AG08396 (cell line): ENCODE measurements around the gene MZT2B.
"Not testable (repeated sequence)": the region's sequence is repeated elsewhere in the genome, so short reads cannot be mapped to it uniquely, and the experiment has no call there.

Source experiments
- DNase-seq: peaks from one replicate; pipeline ENCODE4 v3.0.0; 2012; ENCODE audit warnings: low spot score, mixed read lengths

The MZT2B gene

DNA sequence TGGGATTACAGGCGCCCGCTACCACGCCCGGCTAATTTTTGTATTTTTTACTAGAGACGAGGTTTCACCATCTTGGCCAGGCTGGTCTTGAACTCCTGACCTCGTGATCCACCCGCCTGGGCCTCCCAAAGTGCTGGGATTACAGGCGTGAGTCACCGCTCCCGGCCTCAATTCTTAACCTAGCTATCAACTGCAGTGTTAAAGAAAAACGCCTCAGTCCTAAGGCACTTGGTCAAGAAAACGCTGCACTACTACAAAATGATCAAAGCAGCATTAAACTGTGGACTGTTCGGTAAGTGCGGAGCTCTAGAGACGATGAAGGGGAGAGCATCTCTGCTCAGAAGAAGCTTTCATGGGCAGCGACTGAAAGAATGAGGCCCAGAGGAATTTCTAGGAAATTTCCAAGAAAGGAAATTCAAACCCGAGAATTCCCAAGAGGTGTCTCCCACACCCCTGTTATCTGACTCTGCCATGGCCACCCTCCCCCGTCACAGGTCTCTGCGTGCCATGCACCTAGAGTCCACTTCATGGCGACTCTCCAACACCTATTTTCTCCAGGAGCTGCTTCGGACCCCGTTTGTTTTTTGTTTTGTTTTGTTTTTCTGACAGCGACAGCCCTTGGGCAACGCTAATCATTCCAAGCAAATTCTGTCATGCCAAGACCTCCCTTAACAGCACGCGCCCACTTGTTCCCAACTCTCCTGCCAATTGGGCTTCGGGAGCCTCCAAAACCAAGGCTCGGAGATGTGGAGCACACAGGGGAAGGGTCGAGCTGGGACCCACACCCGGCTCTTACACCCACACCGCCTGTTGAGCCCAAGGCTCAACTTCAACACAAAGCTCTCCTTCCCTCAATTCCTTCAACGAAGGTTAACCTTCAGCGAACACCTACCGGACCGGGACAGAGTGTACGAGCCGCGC lies 1.4 kb upstream of the MZT2B start:
- not testable (repeated sequence) for DNase-seq

DNA sequence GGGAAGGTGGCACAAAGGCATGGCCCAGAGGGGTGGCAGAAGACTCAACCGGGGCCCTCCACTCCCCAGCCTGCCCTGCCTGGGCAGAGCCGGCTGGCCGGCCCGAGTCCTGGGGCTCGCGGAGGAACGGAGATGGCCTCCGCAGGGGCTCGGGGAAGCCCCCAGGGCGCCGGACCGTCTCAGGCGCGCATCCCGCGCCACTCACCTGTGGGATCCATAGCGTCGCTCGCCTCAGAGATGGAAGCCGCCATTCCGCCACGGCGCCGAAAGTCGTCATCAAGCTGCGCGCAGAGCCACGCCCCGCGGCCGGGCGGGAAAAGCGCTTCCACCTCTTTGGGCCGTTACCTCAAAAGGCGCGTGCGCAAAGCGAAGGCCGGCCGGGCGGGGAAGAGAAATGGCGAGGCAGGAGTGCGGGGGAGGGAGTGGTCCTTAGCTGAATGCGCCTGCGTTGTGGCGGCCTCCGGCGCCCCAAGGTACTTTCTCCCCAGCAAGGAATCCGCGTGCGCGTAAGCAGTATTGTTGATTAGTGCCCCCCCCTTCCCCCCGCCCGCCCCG lies 660 bp upstream of the MZT2B start, which contains the start of gene SMPD4:
TSS of gene SMPD4 (minus strand) at position 278 of the 555 bp plus-strand sequence. CDS start 5,010 bp downstream, outside the sequence.
- DNase-seq, result peak; percentile 96

GRCh38 chr2:130182826-130183511 lies 907 bp downstream of the MZT2B start:
- DNase-seq, result not testable (repeated sequence)

GRCh38 chr2:130183512-130184373 lies 1.7 kb downstream of the MZT2B start:
- no peak for DNase-seq

DNA sequence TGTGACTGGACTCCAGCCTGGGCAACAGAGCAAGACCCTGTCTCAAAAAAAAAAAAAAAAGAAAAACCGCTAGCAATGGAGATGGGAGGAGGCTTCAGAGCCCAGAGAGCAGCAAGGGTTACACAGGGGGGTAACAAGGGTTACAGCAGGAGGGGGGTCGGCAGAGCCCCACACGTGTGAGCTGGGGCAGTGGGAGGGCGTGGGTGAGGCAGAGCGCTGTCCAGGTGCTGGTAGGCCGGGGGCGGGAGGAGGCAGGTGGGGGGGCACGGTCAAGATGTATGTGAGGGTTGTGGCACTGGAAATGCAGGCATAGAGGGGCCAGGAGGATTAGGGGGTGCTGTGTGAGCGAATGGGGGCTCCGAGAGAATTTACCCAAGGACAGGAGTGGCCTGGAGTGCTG lies 3.4 kb downstream of the MZT2B start:
- no peak for DNase-seq

DNA sequence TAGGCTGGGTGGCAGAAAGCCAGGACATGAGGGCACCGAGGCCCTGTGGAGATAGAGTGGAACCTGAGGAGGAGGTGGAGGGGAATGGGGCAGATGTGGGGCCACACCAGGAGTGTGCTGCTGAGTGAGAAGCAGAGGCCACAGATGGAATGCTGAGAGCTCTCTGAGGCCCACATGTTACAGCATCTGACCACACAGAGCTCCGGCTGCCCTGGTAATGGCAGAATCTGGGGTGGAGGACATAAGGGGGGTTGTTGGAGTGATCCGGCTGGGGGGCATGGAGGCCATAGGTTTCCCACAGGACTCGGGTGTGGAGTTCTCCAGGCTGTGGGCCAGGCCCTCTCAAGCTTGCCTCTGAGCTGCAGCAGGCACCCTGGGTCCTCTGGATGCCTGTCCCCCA lies 3.8 kb downstream of the MZT2B start:
- no peak for DNase-seq

DNA sequence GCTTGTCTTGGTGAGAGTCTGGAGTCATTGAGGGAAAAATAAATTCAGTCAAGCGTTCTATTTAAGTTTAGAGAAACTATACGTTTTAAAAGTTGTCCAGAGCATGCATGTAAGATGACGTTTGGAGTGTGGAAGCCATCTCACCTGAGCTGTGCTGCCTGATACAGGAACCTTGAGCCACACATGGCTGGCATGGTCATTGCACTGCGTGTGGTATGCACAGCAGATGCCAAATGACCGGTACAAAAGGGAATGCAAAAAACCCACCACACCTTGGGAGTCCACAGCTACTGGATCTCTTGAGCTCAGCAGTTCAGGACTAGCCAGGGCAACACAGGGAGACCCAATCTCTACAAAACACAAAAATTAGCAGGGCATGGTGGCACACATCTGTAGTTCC lies 4.3 kb downstream of the MZT2B start:
- DNase-seq, result no peak

GRCh38 chr2:130187268-130187667 lies 5.2 kb downstream of the MZT2B start:
- DNase-seq, result no peak

DNA sequence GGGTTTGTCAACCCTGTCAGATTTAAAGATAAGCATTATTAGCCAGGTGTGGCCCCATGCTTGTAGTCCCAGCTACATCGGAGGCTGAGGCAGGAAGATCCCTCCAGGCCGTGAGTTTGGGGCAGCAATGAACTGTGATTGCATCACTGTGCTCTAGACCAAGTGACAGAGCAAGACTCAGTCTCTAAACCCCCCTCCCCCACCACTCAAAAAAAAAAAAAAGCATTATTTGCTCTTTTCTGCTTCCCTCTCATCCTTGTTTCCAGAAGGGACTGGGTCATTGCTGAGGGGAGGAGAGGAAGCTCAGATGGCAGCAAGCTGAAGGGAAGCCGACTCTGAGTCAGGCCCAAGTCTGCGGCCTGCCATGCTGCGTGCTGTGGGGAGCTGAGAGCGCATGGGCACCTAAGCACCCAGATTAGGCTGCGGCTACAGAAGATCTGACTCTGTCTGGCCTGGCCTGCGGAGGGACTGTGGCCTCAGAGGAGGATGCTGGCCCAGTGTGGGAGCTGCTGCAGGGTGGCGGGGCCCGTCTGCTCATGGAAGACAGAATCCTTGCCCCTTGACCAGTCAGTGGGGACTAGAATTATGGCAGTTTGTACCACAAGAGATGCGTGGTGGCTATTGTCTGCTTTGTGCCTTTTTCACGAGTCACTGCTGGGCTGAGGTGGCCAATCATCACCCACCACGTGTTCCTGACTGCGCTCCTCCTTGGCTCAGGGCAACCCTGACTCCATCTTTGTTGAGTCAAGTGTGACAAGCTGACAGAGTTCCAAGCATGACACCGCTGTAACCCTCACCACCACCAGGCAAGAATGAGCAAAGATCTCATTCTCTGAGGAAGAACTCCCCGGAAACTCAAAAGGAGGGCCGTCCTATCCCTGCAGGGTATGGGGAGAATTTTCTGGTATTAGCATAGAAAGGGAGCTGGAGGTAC lies 6.1 kb downstream of the MZT2B start:
- DNase-seq, result not testable (repeated sequence)

DNA sequence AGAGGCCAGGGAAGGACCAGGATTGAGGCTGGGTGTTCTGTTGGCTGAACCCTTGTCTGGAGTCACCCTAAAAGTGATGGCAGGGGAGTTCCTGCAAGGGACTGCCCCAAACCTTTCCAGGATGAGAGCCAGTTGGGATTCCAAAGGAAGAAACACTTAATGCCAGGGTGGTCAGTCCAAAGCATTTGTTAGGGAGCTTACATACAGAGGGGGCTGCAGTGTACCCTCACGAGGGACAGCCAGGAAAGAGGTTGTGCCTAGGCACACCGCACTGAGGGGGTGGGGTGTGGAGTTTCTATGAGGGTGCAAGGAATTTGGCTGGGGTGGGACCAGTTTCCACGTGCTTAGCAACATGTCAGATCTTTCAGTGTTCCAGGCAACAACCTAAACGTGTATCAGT lies 6.9 kb downstream of the MZT2B start:
- not testable (repeated sequence) for DNase-seq

DNA sequence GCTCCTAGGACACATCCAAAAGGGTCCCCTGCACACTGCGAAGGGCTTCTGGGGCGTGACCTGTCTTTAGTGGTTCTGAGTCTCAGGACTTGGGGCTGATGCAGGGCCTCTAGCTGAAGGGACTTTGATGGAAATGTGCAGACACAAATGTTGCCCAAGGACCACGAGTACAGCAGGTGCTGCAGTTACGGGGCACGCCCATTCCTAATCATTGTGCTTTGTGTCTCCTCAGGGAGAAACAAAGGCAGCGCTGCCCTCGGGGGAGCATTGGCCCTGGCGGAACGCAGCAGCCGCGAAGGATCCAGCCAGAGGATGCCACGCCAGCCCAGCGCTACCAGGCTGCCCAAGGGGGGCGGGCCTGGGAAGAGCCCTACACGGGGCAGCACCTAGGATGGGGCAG lies 8.2 kb downstream of the MZT2B start:
- no peak for DNase-seq

DNA sequence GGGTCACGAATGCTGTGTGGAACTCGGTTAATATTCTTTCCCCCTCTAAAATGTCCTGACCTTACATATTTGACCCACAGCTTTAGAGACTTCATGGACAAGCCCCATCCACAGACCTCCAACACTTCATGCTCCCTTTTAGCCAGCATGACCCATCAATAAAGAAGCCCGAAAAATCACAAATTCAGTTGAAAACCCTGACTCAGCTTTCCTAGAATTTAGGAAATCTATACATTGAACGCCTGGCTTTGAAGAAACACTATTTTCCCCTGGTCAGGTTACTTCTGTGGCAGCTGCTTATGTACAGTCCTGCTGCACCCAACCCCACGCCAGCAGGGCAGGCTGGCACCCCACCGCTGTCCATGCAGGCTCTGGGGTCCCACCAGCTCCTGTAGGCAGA lies 9.3 kb downstream of the MZT2B start:
- DNase-seq, result not testable (repeated sequence)

DNA sequence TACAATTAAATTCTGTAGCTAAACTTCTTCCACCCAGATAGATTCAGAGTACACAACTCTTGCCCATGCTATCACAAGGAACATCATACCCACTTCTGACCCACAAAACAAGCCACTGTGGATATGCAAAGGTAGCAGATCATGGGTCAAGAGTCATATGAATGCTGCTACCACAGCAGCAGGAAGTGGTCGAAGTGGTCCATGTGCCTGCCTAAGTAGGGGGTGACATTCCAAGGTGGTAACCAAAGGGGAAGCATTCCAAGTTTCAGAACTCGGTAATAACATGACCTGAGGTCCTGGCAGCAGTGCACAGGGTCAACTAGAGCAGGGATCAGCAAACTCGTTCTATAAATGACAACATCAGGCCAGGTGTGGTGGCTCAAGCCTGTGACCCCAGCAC lies 10.4 kb downstream of the MZT2B start:
- not testable (repeated sequence) for DNase-seq

DNA sequence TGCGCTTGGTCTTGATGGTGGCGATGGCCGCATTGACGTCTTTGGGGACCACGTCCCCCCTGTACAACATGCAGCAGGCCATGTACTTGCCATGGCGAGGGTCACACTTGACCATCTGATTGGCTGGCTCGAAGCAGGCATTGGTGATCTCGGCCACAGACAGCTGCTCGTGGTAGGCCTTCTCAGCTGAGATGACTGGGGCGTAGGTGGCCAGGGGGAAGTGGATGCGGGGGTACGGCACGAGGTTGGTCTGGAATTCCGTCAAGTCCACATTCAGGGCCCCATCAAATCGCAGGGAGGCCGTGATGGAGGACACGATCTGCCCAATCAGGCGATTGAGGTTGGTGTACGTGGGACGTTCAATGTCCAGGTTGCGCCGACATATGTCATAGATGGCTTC lies 11.8 kb downstream of the MZT2B start:
- DNase-seq, result not testable (repeated sequence)

DNA sequence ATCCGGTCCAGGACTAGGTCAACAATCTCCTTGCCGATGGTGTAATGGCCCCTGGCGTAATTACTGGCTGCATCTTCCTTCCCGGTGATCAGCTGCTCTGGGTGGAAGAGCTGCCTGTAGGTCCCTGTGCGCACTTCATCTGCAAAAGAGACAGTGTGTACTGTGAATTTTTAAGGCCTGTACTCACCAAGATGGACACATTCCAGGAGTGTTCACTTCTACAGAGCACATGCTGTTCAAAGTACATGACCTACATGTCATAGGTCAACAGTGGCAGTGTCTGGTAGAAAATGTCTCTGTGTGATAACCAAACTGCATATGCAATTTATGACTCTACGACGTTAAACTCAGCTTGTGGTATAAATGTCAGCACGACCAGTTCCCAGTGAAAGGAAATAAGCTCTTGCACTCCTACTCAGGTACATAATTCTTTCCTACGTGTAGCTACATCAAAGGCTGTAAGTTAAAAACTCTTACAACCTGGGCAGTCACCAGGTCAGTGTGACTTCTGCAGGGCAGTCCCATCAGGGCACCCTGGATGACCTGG lies 13.1 kb downstream of the MZT2B start:
- DNase-seq, result not testable (repeated sequence)

DNA sequence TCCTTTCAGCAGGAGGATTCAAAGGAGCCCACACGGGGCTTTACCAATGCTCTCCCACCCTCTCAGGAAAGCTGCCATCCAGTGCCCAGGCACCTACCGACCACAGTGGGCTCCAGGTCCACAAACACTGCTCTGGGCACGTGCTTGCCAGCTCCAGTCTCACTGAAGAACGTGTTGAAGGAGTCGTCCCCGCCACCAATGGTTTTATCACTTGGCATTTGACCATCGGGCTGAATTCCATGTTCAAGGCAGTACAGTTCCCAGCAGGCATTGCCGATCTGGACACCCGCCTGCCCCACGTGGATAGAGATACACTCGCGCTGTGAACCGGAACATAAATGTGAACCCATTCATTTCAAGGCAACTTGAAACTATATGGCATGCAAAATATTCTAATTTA lies 14.0 kb downstream of the MZT2B start:
- not testable (repeated sequence) for DNase-seq

- no peak for DNase-seq
Measured at GRCh38 chr2:130198343-130198742, 16.3 kb downstream of the MZT2B start, which contains the start of gene TUBA3E. TUBA3E (minus strand) TSS chr2:130198439; CDS start chr2:130198360, 79 bp downstream.

DNA sequence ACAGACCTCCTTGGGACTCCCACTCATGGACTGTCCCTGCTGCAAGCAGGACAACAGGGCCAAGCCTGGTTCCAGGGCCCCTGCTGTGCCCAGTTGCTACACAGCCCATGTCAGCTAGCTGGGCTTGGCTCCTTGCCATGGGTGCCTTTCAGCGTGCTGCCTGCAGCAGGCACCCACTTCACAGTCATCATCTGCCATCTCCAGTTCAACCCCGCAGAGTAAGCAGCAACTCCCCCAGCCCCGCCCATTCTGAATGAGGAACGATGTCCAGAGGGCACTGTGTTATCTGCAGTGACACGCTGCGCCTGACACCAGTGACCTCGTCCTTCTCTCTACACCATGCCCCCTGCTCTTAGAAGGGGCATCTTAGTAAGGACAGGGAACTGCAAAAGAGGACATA lies 20.5 kb downstream of the MZT2B start:
- not testable (repeated sequence) for DNase-seq

GRCh38 chr2:130203150-130203549 lies 21.1 kb downstream of the MZT2B start:
- not testable (repeated sequence) for DNase-seq

GRCh38 chr2:130207051-130207450 lies 25.0 kb downstream of the MZT2B start:
- DNase-seq, result not testable (repeated sequence)
